H9 (cell line): ENCODE measurements around the gene TCIRG1. TPM values are rescaled to one million over a fixed set of nuclear protein-coding genes. Genes with fewer than 3 reads are reported as not detected.

Experiments
- DNase-seq: peaks from one replicate; pipeline ENCODE4 v3.0.0-alpha.2; 2017
- H2AFZ ChIP-seq: one replicate; pipeline ENCODE4 v1.6.1; 2013; ENCODE audit warnings: mild to moderate bottlenecking, low read length, control low read depth, moderate library complexity
- H2AK5ac ChIP-seq: 2 replicates; pipeline ENCODE4 v1.6.1; 2013; ENCODE audit warnings: low read length, control low read depth, mixed read lengths; ENCODE audit not compliant: insufficient read length
- H2BK120ac ChIP-seq: one replicate; pipeline ENCODE4 v1.6.1; 2013; ENCODE audit warnings: low read depth, mild to moderate bottlenecking, low read length, control low read depth, inconsistent platforms; ENCODE audit not compliant: poor library complexity, severe bottlenecking
- H2BK12ac ChIP-seq: 2 replicates; pipeline ENCODE4 v1.6.1; 2013; ENCODE audit warnings: low read length, control low read depth, mixed read lengths, low read depth; ENCODE audit not compliant: insufficient read length
- H2BK15ac ChIP-seq: 2 replicates; pipeline ENCODE4 v1.6.1; 2013; ENCODE audit warnings: low read depth, low read length, control low read depth
- H2BK20ac ChIP-seq: one replicate; pipeline ENCODE4 v1.6.1; 2013; ENCODE audit warnings: low read depth, mild to moderate bottlenecking, low read length, control low read depth, inconsistent platforms; ENCODE audit not compliant: poor library complexity, severe bottlenecking
- H2BK5ac ChIP-seq: 2 replicates; pipeline ENCODE4 v1.6.1; 2013; ENCODE audit warnings: low read length, control low read depth, mixed read lengths; ENCODE audit not compliant: insufficient read length
- H3K14ac ChIP-seq: 2 replicates; pipeline ENCODE4 v1.6.1; 2013; ENCODE audit warnings: low read length, control low read depth; ENCODE audit not compliant: insufficient read depth
- H3K18ac ChIP-seq: 2 replicates; pipeline ENCODE4 v1.6.1; 2013; ENCODE audit warnings: low read depth, mild to moderate bottlenecking, mixed read lengths, low read length, control low read depth; ENCODE audit not compliant: insufficient read length
- H3K23ac ChIP-seq: 2 replicates; pipeline ENCODE4 v1.6.1; 2013; ENCODE audit warnings: low read length, control low read depth, mixed read lengths, low read depth; ENCODE audit not compliant: insufficient read length
- H3K23me2 ChIP-seq: 2 replicates; pipeline ENCODE4 v1.6.1; 2013; ENCODE audit warnings: low read depth, mild to moderate bottlenecking, mixed read lengths, low read length, control low read depth; ENCODE audit not compliant: insufficient read length, poor library complexity, severe bottlenecking
- H3K27ac ChIP-seq: 2 replicates; pipeline ENCODE4 v1.5.1; 2013; ENCODE audit warnings: low read length, control low read depth, mixed read lengths, low read depth; ENCODE audit not compliant: insufficient read length
- H3K27me3 ChIP-seq: 2 replicates; pipeline ENCODE4 v1.6.1; 2013; ENCODE audit warnings: low read length, control low read depth, inconsistent platforms; ENCODE audit not compliant: insufficient read depth
- H3K4ac ChIP-seq: 2 replicates; pipeline ENCODE4 v1.6.1; 2013; ENCODE audit warnings: low read depth, mild to moderate bottlenecking, control low read depth, inconsistent platforms, low read length, moderate library complexity
- H3K4me1 ChIP-seq: 2 replicates; pipeline ENCODE4 v1.6.1; 2013; ENCODE audit warnings: low read length, control low read depth, inconsistent platforms; ENCODE audit not compliant: insufficient read depth
- H3K4me2 ChIP-seq: 2 replicates; pipeline ENCODE4 v1.6.1; 2013; ENCODE audit warnings: low read length, control low read depth, mixed read lengths; ENCODE audit not compliant: insufficient read length, insufficient read depth
- H3K56ac ChIP-seq: 2 replicates; pipeline ENCODE4 v1.6.1; 2013; ENCODE audit warnings: low read depth, mild to moderate bottlenecking, mixed read lengths, low read length, control low read depth; ENCODE audit not compliant: insufficient read length
- H3K79me1 ChIP-seq: 2 replicates; pipeline ENCODE4 v1.6.1; 2013; ENCODE audit warnings: low read depth, mild to moderate bottlenecking, moderate library complexity, low read length, control low read depth, inconsistent platforms; ENCODE audit not compliant: insufficient read depth, poor library complexity, severe bottlenecking
- H3K79me2 ChIP-seq: 2 replicates; pipeline ENCODE4 v1.6.1; 2013; ENCODE audit warnings: low read length, control low read depth, inconsistent platforms; ENCODE audit not compliant: insufficient read depth
- H3K9ac ChIP-seq: 2 replicates; pipeline ENCODE4 v1.6.1; 2013; ENCODE audit warnings: low read length, control low read depth, mixed read lengths; ENCODE audit not compliant: insufficient read length; ENCODE audit errors: extremely low read depth
- H3K9me3 ChIP-seq: one replicate; pipeline ENCODE4 v1.6.1; 2013; ENCODE audit warnings: low read depth, low read length, inconsistent platforms; ENCODE audit not compliant: control insufficient read depth
- H3T11ph ChIP-seq: one replicate; pipeline ENCODE4 v1.6.1; 2013; ENCODE audit warnings: mild to moderate bottlenecking, low read length, control low read depth, inconsistent platforms
- H4K20me1 ChIP-seq: one replicate; pipeline ENCODE4 v1.6.1; 2013; ENCODE audit not compliant: control insufficient read depth, insufficient read length, insufficient read depth
- H4K5ac ChIP-seq: 2 replicates; pipeline ENCODE4 v1.6.1; 2013; ENCODE audit warnings: low read depth, mild to moderate bottlenecking, mixed read lengths, low read length, control low read depth; ENCODE audit not compliant: insufficient read length
- H4K8ac ChIP-seq: replicated peaks from 2 replicates; pipeline ENCODE4 v1.6.1; 2013; ENCODE audit warnings: low read length, control low read depth, mixed read lengths, low read depth; ENCODE audit not compliant: insufficient read length
- H4K91ac ChIP-seq: 2 replicates; pipeline ENCODE4 v1.6.1; 2013; ENCODE audit warnings: low read depth, mild to moderate bottlenecking, moderate library complexity, mixed read lengths, low read length, control low read depth; ENCODE audit not compliant: insufficient read length
- H3K27ac Mint-ChIP-seq, 3 experiments: 2 replicates in 2 of 3; 3 replicates in 1 of 3; pipeline ENCODE4 v1.8.0; 2020 to 2021; ENCODE audit warnings: mixed read lengths in 3 of 3, mild to moderate bottlenecking in 1 of 3, moderate library complexity in 1 of 3
- H3K27me3 Mint-ChIP-seq: 2 replicates; pipeline ENCODE4 v1.8.0; 2021; ENCODE audit warnings: low read depth, mild to moderate bottlenecking, moderate library complexity, mixed read lengths
- H3K36me3 Mint-ChIP-seq, 3 experiments: 2 replicates in 2 of 3; 3 replicates in 1 of 3; pipeline ENCODE4 v1.8.0; 2020 to 2021; ENCODE audit warnings: low read depth in 3 of 3, mixed read lengths in 3 of 3; ENCODE audit not compliant: insufficient read depth in 1 of 3
- H3K4me1 Mint-ChIP-seq, 2 experiments: 2 replicates each; pipeline ENCODE4 v1.8.0; 2020; ENCODE audit warnings: mixed read lengths in 2 of 2
- H3K4me3 Mint-ChIP-seq, 2 experiments: 2 replicates in 1 of 2; 3 replicates in 1 of 2; pipeline ENCODE4 v1.8.0; 2020 to 2021; ENCODE audit warnings: mild to moderate bottlenecking in 2 of 2, mixed read lengths in 2 of 2, moderate library complexity in 1 of 2
- H3K9me3 Mint-ChIP-seq, 2 experiments: 2 replicates in 1 of 2; 3 replicates in 1 of 2; pipeline ENCODE4 v1.8.0; 2020; ENCODE audit warnings: mild to moderate bottlenecking in 2 of 2, mixed read lengths in 2 of 2, moderate library complexity in 1 of 2
- WGBS: extraction: QIAGEN DNeasy Blood & Tissue Kit; methylation state at CpG from one replicate; pipeline ENCODE4 v1.1.7; 2013; ENCODE audit warnings: missing lambda C conversion rate, low lambda C conversion rate, mixed read lengths; ENCODE audit not compliant: insufficient read length; ENCODE audit errors: extremely low coverage; 5-methylcytosine and 5-hydroxymethylcytosine counted together
- total RNA-seq: library from RNA; stranded (reverse); gene quantifications from 2 replicates; pipeline ENCODE4 v1.2.1, GENCODE V29; 2021
- TF ChIP-seq, protein P1 (sequence below): fragments of 200-600 bp; sonication (generic); conservative IDR thresholded peaks from 3 replicates; pipeline ENCODE4 v1.8.0; 2021; ENCODE audit warnings: antibody characterized with exemption, mild to moderate bottlenecking

Gene TCIRG1
- total RNA-seq, 1 experiment from 2014 or later = 24.4 TPM

DNA sequence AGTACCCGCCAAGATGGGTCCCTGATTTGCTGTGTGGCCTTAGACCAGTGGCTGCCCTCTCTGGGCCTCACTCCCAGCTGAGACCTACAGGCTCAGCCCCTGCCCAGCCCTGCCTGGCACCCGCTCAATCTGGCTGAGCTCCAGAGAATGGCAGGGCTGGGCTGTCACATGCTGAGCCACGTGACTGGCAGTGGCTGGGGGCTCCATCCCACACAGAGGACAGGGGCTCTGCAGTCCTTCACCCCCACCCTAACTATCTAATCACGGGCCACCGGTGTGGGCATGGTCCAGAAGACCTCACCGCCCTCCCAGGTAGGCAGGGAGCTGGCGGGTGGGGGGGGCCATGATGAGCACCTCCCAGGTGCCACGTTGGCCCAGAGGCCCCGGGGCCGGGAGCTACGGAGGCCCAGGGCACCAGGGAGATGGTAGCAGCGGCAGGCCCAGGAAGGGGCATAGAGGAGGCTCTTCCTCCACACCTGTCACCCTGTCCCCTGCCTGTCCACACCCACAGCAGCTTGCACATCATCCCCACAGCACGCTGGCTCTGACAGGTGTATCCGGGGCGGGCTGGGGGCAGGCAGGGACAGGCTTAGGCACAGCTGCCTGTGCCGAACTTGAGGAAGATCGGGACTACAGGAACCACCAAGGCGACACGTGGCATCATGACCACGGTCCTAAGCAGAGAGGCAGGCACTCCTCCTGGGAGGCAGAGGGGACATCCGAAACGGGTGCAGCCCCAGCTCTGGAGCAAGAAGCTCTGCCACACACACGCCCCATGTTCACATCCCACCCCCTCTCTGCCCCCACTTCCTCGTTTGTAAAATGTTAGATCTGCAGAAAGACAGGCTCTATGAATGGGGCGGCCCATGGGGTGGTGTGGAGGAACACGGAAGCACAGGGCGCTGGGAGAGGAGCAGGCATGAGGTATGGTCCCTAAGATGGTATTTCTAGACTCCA lies 30.2 kb upstream of the TCIRG1 start:
- Mint-ChIP-seq H3K36me3 (no peaks in the 10 kb centered on the region), H3K4me3 (no peak overlapping the region; a peak in 2 of 5 replicates)

More for the DNA sequence above, 30.2 kb upstream of the TCIRG1 start:
- peaks cover 0 to 5% of the 10 kb centered on the region in 2 experiments; a peak in 1 of 5 replicates for H3K9me3 Mint-ChIP-seq
- no peaks in the 10 kb centered on the region for H3K27me3 ChIP-seq
- no peak overlapping the region for H3K4me2 ChIP-seq
- no peak overlapping the region for H2AFZ ChIP-seq
- no peak overlapping the region for H2BK20ac ChIP-seq
- no peaks in the 10 kb centered on the region; the same call in 1 of the 2 replicates for H3K4me1 ChIP-seq
- H3K9me3 ChIP-seq = no peaks in the 10 kb centered on the region
- H3K27ac Mint-ChIP-seq = 0 out of 7 replicates have a peak overlapping the region, but pooled peaks of 1 of the 3 experiments have one; percentile 28
- H4K5ac ChIP-seq = no peak overlapping the region
- H3K27ac ChIP-seq = no peak overlapping the region
- H3K23ac ChIP-seq = no peak overlapping the region
- no peak overlapping the region for H3K56ac ChIP-seq
- H3K27me3 Mint-ChIP-seq = peaks cover 2% of the 10 kb centered on the region
- no peak overlapping the region for H3T11ph ChIP-seq
- H2AK5ac ChIP-seq = no peak overlapping the region
- TF ChIP-seq, protein P1, sequence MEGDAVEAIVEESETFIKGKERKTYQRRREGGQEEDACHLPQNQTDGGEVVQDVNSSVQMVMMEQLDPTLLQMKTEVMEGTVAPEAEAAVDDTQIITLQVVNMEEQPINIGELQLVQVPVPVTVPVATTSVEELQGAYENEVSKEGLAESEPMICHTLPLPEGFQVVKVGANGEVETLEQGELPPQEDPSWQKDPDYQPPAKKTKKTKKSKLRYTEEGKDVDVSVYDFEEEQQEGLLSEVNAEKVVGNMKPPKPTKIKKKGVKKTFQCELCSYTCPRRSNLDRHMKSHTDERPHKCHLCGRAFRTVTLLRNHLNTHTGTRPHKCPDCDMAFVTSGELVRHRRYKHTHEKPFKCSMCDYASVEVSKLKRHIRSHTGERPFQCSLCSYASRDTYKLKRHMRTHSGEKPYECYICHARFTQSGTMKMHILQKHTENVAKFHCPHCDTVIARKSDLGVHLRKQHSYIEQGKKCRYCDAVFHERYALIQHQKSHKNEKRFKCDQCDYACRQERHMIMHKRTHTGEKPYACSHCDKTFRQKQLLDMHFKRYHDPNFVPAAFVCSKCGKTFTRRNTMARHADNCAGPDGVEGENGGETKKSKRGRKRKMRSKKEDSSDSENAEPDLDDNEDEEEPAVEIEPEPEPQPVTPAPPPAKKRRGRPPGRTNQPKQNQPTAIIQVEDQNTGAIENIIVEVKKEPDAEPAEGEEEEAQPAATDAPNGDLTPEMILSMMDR = no peak
- H4K91ac ChIP-seq = no peak overlapping the region
- no peak overlapping the region for H4K8ac ChIP-seq
- no peak overlapping the region for H3K14ac ChIP-seq
- no peak overlapping the region for H3K18ac ChIP-seq
- H3K4me1 Mint-ChIP-seq = peaks cover 20 to 43% of the 10 kb centered on the region in 2 experiments
- no peak overlapping the region for H3K4ac ChIP-seq
- no peak overlapping the region for H3K9ac ChIP-seq
- H2BK15ac ChIP-seq = no peak overlapping the region
- H2BK5ac ChIP-seq = no peak overlapping the region
- DNase-seq = no peak
- no peak overlapping the region for H2BK120ac ChIP-seq
- no peaks in the 10 kb centered on the region for H3K79me2 ChIP-seq
- no peak overlapping the region for H2BK12ac ChIP-seq
- H3K23me2 ChIP-seq = no peaks in the 10 kb centered on the region
- WGBS = no CpG with 5 or more reads among the region's 27 CpGs
- H4K20me1 ChIP-seq = no peaks in the 10 kb centered on the region
- no peaks in the 10 kb centered on the region for H3K79me1 ChIP-seq
